G401 (cell line): Measurements from ENCODE around the gene CD34. TPM values are rescaled to one million over a fixed set of nuclear protein-coding genes. Genes with fewer than 3 reads are reported as not detected.
A peak's percentile ranks its signal among the peaks of the same experiment; 100 is the strongest.
"Not testable (repeated sequence)": the region's sequence is repeated elsewhere in the genome, so short reads cannot be mapped to it uniquely, and the experiment has no call there.

Experiments used
- DNase-seq: peaks from one replicate; pipeline ENCODE4 v3.0.0-alpha.2; 2015; ENCODE audit warnings: low spot score
- in situ Hi-C: cut with HindIII; loops from 2 replicates; pipeline ENCODE4 v1.10.0; 2016; ENCODE audit warnings: low sequenced_read_pairs, mixed read lengths
- total RNA-seq: library from RNA; depleted of rRNA; stranded (reverse); fragments of >200 nt; shearing (Covaris generic); gene quantifications from 2 replicates; pipeline ENCODE4 v1.2.3, GENCODE V29; 2014

Gene CD34
- total RNA-seq, 1 experiment from 2014 or later = not detected

DNA sequence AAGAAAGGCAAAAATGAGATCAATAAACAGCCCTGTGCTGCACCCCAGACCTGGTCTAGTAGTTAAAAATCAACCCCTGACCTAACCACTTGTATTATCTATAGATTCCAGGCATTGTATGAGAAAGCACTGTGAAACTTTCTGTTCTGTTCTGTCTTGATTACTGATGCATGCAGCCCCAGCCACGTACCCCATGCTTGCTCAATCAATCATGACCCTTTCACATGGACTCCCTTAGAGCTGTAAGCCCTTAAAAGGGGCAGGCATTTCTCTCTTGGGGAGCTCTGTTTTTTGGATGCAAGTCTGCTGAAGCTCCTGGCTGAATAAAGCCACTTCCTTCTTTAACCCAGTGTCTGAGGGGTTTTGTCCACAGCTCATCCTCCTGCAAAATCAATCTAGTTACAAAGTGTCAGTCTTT is 24.2 kb upstream of the CD34 start:
- in situ Hi-C loops = no loop called here
- no peak for DNase-seq

DNA sequence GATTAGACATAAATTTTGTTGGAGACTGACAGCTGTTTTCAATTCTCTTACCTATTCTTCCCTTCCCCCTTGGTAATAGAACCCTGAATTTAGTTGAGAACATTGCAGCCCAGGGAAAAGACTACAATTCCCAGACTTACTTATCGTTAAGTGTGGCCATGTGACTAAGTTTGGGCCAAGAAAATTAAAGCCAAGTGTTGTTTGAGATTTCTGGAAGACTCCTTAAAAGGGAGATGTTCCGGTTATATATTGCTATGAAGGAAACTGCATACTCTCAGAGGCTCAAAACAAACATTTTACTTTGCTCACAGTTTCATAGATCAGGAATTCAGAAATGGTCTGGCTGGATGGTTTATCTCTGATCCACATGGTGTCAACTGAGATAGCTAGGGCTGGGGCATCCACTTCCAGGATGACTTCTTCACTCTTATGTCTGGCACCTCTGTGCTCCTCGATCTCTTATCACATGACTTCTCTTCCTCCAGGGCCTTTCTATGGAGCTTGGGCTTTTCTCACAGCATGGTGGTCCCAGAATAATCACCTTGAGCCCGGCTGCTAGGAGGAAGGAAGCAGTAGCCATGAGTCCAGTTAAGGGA is 22.4 kb upstream of the CD34 start:
- in situ Hi-C loops = no loop called here
- DNase-seq = no peak

DNA sequence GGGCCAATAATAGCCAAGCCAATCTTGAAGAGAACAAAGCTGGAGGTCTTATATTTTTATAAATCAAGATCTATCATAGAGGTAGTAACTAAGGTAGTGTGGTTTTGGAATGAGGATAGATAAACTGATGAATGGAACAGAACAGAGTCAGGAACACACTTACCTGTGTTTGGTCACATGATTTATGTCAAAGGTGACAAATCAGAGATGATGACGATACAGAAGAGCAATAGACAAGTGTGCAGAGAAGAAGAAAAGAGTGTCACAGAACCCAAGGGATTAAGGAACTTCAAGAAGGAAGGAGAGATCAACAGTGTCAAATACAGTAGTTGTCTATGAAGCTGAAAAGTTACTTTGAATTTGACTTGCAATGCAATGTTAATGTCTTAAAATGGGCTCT is 16.1 kb upstream of the CD34 start:
- in situ Hi-C loops = no loop called here

DNA sequence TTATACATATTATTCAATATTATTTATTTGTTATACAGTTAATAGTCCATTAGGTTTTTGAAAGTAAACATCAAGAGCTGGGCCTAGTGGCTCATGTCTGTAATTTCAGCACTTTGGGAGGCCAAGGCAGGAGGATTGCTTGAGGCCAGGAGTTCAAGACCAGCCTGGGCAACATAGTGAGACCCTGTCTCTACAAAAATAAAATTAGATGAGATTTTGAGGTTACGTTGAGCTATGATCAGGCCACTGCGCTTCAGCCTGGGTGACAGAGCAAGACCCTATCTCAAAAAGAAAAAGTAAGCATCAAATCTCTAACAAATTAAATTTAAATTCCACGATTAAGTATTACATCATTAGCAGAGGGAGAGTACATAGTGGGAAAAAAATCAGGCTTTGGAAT is 15.0 kb upstream of the CD34 start:
- DNase-seq, in situ Hi-C loops: not testable (repeated sequence)

More for the DNA sequence above, 16.1 kb upstream of the CD34 start:
- no peak for DNase-seq

DNA sequence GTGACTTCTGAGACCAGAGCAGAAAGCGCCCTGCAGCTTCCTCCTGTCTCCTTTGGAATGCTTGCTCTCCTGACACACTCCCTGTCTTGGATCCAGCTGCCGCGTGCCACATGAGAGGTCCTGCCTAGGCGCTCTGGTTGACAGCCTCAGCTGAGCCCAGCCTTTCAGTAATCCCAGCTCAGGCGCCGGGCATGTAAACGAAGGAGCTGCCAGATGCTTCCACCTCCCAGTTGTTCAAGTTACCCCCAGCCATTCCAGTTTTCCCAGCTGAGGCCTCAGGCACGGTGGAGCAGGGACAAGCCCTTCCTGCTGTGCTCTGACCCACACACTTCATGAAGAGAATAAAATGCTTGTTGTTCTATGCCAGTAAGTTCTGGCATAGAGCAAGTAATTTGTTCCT is 14.3 kb upstream of the CD34 start:
- no peak for DNase-seq
- in situ Hi-C loops = no loop called here

DNA sequence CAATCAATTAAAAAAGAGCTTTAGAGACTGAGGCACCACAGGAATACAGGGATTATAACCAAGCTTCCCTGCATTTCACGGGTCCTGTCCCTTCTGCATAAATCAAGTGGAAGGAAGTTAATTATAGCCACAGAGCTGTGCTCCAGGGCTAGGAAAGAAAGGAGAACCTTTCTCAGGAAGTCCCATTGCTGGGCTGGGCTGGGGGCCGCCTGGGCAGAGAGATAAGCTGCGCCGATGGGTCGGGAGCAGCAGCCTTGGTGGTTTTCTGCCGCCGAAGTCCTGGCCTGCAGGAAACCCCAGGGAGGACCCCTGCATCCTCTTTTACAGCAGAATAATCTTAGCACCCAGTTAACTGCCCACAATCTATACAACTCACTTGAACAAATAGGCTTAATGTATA is 12.6 kb upstream of the CD34 start:
- in situ Hi-C loops = no loop called here
- no peak for DNase-seq

DNA sequence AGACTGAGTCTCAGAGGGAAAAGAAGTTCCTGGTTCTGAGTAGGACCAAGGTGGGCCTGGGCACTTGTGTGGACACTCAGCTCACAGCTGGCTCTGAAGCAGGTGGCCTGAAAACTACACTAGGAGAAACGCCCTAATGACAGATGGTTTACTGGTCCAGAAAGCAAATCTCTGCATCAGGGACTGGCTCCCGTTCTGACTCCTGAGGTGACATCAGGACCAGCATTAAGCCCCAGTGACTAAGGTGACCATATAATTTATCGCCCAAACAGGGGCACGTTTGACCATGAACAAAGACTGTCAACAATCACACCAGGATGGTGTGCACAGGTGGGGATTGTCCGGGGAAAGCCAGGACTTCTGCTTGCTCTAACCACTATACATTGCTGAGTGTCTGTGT is 12.2 kb upstream of the CD34 start:
- in situ Hi-C loops = no loop called here
- no peak for DNase-seq

DNA sequence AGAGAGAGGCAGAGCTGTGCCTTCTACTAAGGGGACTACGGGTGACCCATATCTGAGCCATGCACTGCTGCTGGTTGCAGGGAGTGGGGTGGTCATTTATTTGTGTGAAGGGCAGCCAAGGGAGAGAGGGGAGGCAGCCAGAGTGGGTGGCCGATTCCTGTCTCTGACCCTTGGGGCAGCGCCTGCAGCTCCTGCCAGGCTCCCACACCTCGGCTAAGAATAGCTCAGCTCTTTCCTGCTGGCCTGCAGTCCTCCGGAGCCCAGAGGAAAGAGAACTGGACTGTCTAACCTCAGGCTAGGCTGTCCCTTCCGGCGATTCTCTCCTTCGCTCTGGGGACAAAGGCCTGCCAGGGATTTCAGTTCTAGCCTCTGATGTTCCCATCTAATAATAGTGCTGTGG is 11.6 kb upstream of the CD34 start:
- in situ Hi-C loops = no loop called here
- DNase-seq = no peak

DNA sequence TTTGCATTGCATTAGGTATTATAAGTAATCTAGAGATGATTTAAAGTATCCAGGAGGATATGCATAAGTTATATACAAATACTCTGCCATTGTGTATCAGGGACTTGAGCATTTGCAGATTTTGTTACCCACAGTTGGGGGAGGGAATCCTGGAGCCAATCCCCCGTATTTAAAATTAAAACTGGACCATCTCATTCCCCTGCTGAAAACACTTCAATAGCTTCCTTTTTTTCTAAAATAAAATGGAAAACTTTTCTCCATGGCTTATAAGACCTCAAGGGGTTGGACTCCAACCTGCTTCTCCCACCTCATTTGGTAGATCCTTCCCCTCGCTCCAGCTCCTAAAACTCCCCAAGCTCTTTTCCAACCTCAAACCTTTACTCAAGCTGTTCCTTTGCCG is 10.4 kb upstream of the CD34 start:
- in situ Hi-C loops = no loop called here
- no peak for DNase-seq

DNA sequence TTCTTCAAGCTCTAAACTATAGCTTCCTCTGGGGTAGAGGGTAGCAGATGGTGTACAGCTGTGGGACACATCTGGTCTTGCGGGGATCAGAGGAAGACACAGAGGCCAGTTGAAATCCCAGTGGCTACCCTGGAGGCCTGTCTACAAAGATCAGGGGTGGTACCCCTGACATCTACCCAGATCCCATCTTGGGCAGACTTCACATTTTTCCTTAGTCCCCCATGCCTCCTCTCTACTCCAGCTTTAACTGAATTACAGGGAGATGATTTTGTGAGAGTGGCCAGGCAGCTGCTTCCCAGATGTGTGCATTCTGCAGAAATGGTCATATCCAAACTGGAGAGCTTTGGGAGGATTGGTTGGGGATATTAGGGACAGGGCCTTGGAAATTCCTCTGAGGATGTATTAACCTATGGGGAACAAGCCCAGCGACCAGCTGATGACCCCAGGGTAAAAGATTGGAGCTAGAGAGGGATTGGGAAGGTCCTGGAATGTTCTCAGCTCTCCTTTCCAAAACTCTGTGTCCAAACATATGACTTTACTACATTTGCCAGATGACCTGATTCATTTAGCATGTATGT is 9.6 kb upstream of the CD34 start:
- DNase-seq = no peak
- in situ Hi-C loops = no loop called here

DNA sequence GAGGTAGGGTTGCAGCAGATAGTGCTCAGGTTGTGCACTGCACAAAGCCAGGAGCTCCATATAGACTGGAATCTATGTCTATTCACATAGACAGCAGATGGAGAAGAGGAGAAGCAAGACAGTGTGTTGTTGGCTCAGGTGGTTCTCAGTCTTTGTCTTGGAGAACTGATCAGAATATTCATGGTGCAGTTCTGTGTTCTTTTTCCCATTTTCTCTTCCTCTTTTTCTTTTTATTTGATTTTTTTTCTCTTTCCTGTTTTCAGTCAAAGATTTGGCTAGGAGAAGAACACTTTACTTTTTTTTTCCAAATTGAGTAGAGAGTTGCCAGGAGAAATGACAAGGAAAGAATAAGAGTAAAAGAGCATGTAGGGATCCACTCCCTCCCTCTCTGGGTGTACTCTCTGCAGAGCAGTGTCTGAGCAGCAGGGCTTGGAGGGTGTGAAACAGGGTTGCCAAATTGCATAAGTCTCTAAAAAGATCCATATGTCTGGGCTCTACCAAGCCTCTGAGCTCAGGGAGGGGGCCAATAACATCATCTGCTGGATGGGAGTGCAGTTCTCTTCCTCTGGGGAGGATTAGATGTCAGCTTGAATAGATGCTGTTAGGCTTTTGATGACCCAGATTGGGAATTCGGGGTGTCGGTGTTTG is 8.7 kb upstream of the CD34 start:
- in situ Hi-C loops = no loop called here
- DNase-seq = peak; percentile 63

DNA sequence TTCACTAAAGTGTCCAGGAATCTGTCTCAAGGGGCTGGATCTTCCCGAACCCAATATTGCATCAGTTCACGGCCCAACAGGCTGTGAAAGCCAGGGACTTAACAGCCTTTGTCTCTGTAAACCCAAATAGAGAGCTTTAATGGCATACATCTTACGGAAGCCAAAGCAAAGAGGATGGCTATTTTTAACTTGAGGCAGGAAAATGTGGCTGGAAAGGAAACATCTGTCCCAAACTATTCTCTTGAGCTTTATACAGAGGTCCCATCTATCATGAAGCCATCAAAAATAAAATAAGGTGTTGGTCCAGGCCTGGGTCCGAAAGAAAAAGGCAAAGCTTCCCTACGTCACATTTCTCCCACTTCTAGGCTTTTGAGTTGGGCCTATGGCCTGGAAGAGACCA is 7.7 kb upstream of the CD34 start:
- in situ Hi-C loops = no loop called here
- no peak for DNase-seq

DNA sequence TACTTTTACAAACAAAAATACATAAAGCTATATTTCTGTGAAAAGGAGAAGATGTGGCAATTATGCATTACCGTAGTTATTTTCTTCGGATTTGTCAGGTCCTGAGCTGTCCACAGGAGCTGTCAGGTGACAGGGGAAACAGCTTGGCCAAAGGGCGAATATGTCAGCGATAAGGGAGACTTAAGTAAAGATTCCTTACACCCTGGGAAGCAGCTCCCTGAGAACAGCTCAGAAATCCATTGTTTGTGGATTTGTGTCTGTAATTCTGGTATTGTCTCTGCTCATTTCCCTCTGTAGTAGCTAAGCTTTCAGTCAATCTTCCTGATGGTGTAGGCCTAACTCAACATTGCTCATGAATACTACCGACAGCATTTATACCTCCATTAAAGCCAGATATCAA is 7.1 kb upstream of the CD34 start:
- in situ Hi-C loops = no loop called here
- no peak for DNase-seq

DNA sequence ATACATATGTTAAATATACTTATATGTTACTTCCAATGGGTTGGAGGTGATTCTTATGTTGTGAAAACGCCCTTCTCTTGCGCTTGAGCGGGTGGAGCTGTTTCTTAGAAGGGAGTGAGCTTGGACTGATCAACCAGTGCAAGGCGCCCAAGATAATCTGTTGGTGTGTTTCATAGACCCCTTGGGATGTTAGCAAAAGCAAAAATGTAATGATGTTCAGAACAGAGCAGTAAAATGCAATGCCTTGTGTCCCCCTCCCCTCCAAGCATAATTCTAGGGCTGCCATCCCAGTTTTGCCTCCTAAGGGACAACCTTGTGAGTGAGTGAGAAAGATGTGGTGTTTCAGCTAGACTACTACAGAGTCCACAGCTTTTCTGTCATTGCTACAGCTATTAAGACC is 6.2 kb upstream of the CD34 start:
- no peak for DNase-seq
- in situ Hi-C loops = no loop called here

DNA sequence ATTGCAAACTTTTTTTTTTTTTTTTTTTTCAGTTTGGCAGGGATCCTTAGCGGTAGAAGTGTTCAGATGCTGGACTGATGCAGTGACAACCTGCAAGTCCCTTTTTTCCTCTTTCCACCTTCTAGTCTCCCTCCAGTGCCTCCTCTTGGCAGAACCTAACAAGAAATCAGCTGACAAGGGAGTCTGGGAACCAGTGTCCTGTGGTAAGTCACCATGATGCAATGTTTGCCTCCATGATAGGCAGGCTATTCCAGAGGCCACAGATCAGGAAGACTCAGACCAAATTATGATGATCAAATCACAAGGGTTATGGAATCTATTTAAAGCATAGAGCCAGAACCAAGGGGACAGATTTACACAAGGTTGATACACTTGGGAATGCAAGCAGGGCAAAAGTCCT is 3.0 kb upstream of the CD34 start:
- in situ Hi-C loops = no loop called here
- DNase-seq = no peak

DNA sequence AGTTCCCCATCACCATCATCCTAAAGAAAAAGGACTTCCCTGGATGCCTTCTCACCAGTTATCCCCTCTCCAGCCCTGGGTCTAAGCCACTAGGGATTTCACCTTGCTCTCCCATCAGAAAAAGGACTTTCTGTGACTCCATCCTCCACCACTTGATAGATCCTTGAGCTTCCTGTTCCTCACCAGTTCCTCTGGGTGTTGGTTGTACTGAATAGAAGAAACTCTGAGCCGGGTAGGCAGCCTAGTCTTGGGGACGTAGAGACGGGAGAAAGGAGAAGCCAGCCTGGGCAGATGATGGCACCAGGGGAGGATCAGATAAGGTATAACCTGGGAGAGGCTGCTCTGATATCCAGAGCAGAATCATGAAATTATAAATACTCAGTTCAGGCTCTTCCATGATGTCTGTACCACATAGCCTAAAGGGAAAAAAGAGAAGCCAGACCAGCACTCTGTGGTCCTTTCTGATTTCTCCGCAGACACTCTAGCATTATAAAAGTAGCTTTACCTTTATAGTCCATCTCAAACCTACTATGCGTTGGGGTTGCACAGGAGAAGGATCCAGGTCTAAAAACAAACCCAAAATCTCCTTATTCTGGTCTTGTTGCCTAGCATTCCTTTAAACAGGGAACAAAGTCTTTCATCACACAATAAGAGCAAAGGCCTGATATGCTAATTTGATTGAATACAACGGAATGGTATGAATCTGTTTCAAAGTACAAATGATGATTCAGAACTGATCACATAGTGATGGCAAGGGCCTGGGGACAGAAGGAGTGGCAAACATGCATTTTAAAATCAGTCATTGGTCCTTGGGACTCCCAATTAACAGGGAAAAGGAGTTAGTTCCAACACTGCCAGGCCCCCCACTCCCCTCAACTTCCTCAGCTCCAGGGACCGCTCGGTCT is 1.2 kb upstream of the CD34 start:
- in situ Hi-C loops = no loop called here
- DNase-seq = no peak

DNA sequence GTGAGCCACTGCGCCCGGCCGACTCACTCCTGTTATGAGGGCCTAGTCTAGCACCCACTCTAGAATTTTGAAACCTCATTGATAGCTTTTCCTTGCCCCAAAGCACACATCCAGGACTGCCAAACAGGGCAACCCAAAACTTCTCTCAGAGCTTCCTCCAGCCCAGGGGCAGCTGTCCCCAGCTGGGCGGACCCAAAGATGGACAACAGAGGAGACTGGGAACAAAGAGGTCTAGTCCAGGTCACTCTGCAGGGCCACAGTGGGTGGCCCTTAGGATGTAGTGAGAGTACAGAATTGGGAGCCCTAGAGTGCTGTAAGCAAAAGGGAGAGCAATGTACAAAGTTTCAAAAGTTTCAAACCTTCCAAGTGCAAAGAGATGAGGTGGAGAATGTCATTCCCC is 1.2 kb downstream of the CD34 start:
- in situ Hi-C loops = no loop called here
- DNase-seq = no peak

DNA sequence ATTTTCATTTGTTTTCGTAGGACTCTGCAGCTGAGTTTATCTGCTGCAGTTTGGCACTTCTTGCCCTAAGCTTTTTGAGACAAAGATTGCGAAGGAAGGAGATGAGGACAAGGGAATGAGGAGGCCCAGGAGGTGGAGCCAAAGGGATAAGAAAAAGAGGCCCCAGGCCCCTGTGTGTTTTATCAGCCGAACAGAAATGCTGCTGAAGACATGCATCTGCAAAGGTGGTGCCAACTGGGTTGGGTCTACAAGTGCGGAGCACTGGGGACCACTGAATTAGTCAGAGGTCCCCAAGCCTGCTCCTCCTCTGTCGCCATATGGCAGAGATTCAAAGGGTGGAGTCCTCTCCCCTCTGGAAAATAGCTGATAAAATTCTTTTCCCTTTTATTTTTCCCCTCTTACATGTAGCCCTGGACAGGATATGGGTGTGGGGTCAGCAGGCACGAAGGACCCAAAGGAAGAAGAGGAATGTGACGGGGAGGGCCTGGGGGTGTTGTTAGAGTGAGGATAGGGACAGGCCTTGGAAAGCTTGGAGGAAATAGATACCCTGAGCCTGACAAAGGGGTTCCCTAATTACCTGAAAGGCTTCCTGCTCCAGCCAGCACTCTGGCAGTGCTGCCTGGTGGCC is 2.7 kb downstream of the CD34 start:
- DNase-seq = no peak
- in situ Hi-C loops = no loop called here

DNA sequence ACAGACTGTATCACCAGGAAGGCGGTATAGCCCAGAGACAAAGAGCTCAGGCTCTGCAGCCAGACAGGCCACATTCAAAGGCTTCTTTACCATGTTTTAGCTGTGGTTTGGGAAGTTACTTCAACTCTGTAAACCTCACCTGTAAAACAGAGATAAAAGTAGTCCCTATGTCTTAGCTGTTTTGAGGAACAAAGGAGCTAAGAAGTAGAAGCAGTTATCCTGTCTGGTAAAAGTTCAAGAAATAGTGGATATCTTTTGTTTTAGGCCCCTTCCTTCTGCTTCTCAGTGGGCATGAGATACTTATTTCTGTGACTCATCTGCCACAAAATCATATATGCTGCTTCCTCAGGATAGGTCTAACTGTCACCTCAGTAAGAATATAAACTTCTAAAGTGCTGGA is 6.5 kb downstream of the CD34 start:
- in situ Hi-C loops = no loop called here
- no peak for DNase-seq

DNA sequence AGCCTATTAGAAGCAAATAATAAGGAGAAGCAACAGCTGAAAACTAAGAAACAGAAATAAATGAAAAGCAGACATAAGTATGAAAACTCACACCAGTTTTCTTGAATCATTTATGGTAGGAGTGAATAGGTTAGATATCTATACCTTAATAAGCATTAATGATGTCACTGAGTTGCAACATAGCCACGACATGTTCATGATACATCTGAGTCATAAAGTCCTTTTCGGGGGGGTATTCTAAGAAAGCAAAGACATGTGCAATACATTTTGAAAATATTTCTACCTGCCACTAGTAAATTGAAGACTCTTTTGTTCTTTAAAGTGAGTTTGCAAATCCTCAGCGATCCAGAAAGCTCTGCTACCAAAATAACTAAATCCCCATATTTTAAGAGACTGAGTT is 7.2 kb downstream of the CD34 start:
- in situ Hi-C loops = no loop called here
- DNase-seq = no peak
